SW480 (cell line): ENCODE measurements around the gene TMED10.

Experiments
- DNase-seq: peaks from one replicate; pipeline ENCODE4 v3.0.0-alpha.2; 2016; ENCODE audit warnings: low spot score

TMED10 gene

DNA sequence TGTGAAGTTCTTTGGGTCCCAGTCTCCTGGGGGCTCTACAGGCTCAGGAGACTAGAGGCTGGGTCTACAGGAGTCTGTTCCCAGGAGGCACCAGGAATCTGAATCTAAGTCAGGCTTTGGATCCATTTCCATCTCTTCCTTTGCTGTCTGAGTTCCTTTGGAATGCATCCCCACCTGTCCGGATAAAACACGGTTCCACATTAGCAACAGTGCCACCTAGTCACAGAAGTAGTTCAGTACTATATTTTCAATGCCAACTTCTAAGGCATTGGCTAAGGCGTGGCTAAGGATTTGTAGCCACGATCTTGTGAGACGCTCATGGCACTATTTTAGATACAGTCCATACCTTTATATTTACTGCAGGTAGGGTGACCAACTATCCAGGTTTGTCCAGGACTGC, 91.9 kb downstream of the TMED10 start:
- DNase-seq: peak; percentile 22

DNA sequence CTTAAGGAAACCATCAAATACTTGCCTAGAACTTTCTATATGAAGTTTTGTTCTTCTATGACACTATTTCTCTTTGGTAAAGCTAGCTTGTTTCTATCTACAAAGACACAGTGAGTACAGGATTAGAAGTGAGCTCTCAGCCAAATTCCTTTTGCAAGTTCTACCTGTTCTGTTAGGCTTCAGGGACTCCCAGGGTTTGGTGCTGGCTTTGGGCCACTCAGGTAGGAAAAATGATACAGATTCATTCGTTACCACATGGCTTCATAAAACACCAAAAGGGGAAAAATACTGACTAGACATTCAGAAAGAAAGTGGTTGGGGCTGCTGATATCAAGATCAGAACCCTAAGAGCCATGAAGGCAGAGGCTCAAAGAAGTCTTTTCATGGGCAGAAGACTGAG, 93.1 kb downstream of the TMED10 start:
- no peak for DNase-seq

DNA sequence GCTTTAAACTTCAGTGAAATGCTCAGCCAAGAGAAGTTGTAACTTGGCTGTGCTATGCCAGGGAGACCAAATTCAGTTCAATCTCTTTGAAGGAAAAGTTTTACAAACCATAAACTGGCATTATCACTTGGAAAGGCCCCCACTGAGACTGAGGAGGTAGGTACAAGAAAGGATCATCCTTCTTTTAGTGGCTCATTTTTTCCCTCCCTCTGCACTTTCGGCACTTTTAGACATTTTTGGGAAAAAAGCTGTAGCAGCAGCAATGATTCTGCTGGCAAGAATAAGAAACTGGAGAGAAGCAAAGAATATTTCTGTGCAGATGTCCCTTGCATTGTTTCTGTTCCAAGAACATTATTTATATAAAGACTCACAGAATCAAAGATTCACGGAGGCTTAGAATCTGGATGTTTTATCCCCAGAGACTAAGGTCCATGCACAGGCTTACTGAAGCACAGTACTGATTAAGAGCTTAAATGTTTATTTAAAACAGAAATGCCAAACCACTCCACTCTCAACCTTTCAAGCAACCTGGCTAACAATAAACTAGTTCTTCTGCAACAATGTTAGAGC, 94.7 kb downstream of the TMED10 start:
- DNase-seq: no peak
